ENCODE results near the gene PIR. TPM values are rescaled to one million over a fixed set of nuclear protein-coding genes. Genes with fewer than 3 reads are reported as not detected.

Gene PIR
- total and polyA plus RNA-seq, 9 of the 15 experiments (the other 6 are each of a cell fraction or from before 2014, with no cell fraction given) = 7.5 to 29.8 (median 11.5) TPM

GRCh38 chrX:15418707-15419181 is 74.4 kb downstream of the PIR start:
- in situ Hi-C loops (cut with MboI) (no loop called here), intact Hi-C loops (cut with micrococcal nuclease) (no loop called here)
- no TSS peak for BruUV-seq (replicated peaks)
- H3K9me1 ChIP-seq (ENCODE audit: control insufficient read depth, insufficient read depth, low read length) = no peaks in the 10 kb centered on the region
- H3K36me3 ChIP-seq (ENCODE audit: control insufficient read depth, insufficient read depth, low read length) = no peaks in the 10 kb centered on the region
- 6% methylated on average over 3 of the region's 3 CpGs for WGBS (ENCODE audit: insufficient coverage, low coverage, missing lambda C conversion rate)
- no peak overlapping the region for H3K4me3 ChIP-seq
- no peaks in the 10 kb centered on the region for H4K20me1 ChIP-seq (replicated peaks; ENCODE audit: control insufficient read depth, insufficient read depth, low read length)
- no peaks in the 10 kb centered on the region for H3K79me2 ChIP-seq (ENCODE audit: control insufficient read depth, insufficient read depth, low read length)
- ChIA-PET POLR2A (no interaction called here), CTCF (ENCODE audit: low intra/inter-chr PET ratio) (no interaction called here)
- FAIRE-seq = no peak
- no peak overlapping the region for H3K27ac ChIP-seq (ENCODE audit: extremely low read depth, low read depth, low read length)
- no peak overlapping the region for H2AFZ ChIP-seq (ENCODE audit: low read depth, low read length)
- no peaks in the 10 kb centered on the region for H3K4me1 ChIP-seq (replicated peaks in 1 of 2; ENCODE audit: control insufficient read depth in 2 of 2, insufficient read depth in 2 of 2, low read length in 2 of 2)
- DNase-seq (ENCODE audit: extremely low read depth in 1 of 4, low spot score in 3 of 4) = no peak
- H3K27me3 ChIP-seq (ENCODE audit: control insufficient read depth in 2 of 2, insufficient read depth in 2 of 2, low read length in 2 of 2) = no peaks in the 10 kb centered on the region
- no peak overlapping the region for H3K4me2 ChIP-seq (ENCODE audit: insufficient read depth, low read length)
- no peak for ATAC-seq
- H3K9me3 ChIP-seq (replicated peaks; ENCODE audit: control insufficient read depth, insufficient read depth, low read depth, low read length) = no peaks in the 10 kb centered on the region
- no peak for TF ChIP-seq DLX4 (CRISPR knock-in tag; IDR thresholded peaks at IDR 0.05)
- no peak for TF ChIP-seq SMAD2 (IDR thresholded peaks at IDR 0.05; ENCODE audit: low read depth, low read length)
- TF ChIP-seq LEF1 (IDR thresholded peaks at IDR 0.05) = no peak
- no peak for TF ChIP-seq PRMT5 (CRISPR knock-in tag; IDR thresholded peaks at IDR 0.05)
- no peak for TF ChIP-seq POU5F1 (IDR thresholded peaks at IDR 0.05; ENCODE audit: borderline replicate concordance, low read depth, low read length, partially characterized antibody)
- TF ChIP-seq MEF2D (tag; conservative IDR thresholded peaks at IDR 0.05; ENCODE audit: low read depth) = no peak
- TF ChIP-seq E2F1 (CRISPR knock-in tag; IDR thresholded peaks at IDR 0.05) = no peak
- TF ChIP-seq ZNF395 (CRISPR knock-in tag; IDR thresholded peaks at IDR 0.05) = no peak
- TF ChIP-seq ZNF518B (CRISPR knock-in tag; IDR thresholded peaks at IDR 0.05) = no peak
- no peak for TF ChIP-seq NCOR1 (IDR thresholded peaks at IDR 0.05)
- TF ChIP-seq CREBBP (IDR thresholded peaks at IDR 0.05; ENCODE audit: low read depth, low read length) = no peak
- no peak for TF ChIP-seq PHB (CRISPR knock-in tag; IDR thresholded peaks at IDR 0.05)
- TF ChIP-seq HES1 (IDR thresholded peaks at IDR 0.05; ENCODE audit: low read depth) = no peak
- no peak overlapping the region for H3K9ac ChIP-seq (ENCODE audit: insufficient read depth in 1 of 2, low read depth in 2 of 2, low read length in 2 of 2)
